Measurements from ENCODE around the gene SESTD1. TPM values are rescaled to one million over a fixed set of nuclear protein-coding genes. Genes with fewer than 3 reads are reported as not detected.

The SESTD1 gene
- total and polyA plus RNA-seq, 2 experiments from 2014 or later = 12.6 to 21.6 TPM

GRCh38 chr2:179081954-179082353 lies 182.7 kb downstream of the SESTD1 start (continued):
- TF ChIP-seq, protein P1, sequence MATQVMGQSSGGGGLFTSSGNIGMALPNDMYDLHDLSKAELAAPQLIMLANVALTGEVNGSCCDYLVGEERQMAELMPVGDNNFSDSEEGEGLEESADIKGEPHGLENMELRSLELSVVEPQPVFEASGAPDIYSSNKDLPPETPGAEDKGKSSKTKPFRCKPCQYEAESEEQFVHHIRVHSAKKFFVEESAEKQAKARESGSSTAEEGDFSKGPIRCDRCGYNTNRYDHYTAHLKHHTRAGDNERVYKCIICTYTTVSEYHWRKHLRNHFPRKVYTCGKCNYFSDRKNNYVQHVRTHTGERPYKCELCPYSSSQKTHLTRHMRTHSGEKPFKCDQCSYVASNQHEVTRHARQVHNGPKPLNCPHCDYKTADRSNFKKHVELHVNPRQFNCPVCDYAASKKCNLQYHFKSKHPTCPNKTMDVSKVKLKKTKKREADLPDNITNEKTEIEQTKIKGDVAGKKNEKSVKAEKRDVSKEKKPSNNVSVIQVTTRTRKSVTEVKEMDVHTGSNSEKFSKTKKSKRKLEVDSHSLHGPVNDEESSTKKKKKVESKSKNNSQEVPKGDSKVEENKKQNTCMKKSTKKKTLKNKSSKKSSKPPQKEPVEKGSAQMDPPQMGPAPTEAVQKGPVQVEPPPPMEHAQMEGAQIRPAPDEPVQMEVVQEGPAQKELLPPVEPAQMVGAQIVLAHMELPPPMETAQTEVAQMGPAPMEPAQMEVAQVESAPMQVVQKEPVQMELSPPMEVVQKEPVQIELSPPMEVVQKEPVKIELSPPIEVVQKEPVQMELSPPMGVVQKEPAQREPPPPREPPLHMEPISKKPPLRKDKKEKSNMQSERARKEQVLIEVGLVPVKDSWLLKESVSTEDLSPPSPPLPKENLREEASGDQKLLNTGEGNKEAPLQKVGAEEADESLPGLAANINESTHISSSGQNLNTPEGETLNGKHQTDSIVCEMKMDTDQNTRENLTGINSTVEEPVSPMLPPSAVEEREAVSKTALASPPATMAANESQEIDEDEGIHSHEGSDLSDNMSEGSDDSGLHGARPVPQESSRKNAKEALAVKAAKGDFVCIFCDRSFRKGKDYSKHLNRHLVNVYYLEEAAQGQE (IDR thresholded peaks at IDR 0.05; ENCODE audit: unreplicated experiment) = no peak

DNA sequence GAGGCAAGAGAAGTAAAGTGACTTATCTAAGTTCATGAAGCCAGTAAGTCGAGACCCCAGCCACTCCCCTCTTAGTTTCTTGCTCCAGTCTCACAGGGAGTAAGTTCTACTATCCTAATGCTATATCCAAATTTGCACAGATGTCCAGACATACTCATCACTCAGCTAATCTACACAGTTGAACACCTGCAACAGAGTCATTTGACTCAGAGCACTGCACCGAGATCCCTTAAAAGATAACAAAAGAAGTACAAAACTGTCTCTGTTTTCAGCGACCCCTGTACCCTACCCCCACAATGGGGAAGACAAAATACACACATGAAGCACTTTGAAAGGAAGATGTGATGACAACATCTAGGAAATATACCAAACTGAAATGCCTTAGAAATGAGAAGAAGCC lies 192.1 kb downstream of the SESTD1 start:
- H3K27me3 Mint-ChIP-seq (ENCODE audit: insufficient read depth, low read depth, poor library complexity) = no peaks in the 10 kb centered on the region
- TF ChIP-seq CREB1 (CRISPR knock-in tag; IDR thresholded peaks at IDR 0.05; ENCODE audit: low read depth) (no peak), STAT1 (IDR thresholded peaks at IDR 0.05; ENCODE audit: unreplicated experiment) (no peak), ZNF114 (CRISPR knock-in tag; IDR thresholded peaks at IDR 0.05) (no peak), POLR2AphosphoS5 (IDR thresholded peaks at IDR 0.05; ENCODE audit: low read depth) (no peak), NANOG (IDR thresholded peaks at IDR 0.05; ENCODE audit: borderline replicate concordance) (no peak), JUNB (IDR thresholded peaks at IDR 0.05; ENCODE audit: unreplicated experiment) (no peak), EZH2 (IDR thresholded peaks at IDR 0.05; ENCODE audit: low read depth, unreplicated experiment) (no peak), EZH2phosphoT487 (IDR thresholded peaks at IDR 0.05; ENCODE audit: unreplicated experiment) (no peak), ZNF331 (CRISPR knock-in tag; IDR thresholded peaks at IDR 0.05; ENCODE audit: low read depth) (no peak)
- TF ChIP-seq, protein P2, sequence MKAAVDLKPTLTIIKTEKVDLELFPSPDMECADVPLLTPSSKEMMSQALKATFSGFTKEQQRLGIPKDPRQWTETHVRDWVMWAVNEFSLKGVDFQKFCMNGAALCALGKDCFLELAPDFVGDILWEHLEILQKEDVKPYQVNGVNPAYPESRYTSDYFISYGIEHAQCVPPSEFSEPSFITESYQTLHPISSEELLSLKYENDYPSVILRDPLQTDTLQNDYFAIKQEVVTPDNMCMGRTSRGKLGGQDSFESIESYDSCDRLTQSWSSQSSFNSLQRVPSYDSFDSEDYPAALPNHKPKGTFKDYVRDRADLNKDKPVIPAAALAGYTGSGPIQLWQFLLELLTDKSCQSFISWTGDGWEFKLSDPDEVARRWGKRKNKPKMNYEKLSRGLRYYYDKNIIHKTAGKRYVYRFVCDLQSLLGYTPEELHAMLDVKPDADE (IDR thresholded peaks at IDR 0.05) = no peak
- TF ChIP-seq, protein P1 (IDR thresholded peaks at IDR 0.05; ENCODE audit: unreplicated experiment) = no peak
- TF ChIP-seq, protein P3, sequence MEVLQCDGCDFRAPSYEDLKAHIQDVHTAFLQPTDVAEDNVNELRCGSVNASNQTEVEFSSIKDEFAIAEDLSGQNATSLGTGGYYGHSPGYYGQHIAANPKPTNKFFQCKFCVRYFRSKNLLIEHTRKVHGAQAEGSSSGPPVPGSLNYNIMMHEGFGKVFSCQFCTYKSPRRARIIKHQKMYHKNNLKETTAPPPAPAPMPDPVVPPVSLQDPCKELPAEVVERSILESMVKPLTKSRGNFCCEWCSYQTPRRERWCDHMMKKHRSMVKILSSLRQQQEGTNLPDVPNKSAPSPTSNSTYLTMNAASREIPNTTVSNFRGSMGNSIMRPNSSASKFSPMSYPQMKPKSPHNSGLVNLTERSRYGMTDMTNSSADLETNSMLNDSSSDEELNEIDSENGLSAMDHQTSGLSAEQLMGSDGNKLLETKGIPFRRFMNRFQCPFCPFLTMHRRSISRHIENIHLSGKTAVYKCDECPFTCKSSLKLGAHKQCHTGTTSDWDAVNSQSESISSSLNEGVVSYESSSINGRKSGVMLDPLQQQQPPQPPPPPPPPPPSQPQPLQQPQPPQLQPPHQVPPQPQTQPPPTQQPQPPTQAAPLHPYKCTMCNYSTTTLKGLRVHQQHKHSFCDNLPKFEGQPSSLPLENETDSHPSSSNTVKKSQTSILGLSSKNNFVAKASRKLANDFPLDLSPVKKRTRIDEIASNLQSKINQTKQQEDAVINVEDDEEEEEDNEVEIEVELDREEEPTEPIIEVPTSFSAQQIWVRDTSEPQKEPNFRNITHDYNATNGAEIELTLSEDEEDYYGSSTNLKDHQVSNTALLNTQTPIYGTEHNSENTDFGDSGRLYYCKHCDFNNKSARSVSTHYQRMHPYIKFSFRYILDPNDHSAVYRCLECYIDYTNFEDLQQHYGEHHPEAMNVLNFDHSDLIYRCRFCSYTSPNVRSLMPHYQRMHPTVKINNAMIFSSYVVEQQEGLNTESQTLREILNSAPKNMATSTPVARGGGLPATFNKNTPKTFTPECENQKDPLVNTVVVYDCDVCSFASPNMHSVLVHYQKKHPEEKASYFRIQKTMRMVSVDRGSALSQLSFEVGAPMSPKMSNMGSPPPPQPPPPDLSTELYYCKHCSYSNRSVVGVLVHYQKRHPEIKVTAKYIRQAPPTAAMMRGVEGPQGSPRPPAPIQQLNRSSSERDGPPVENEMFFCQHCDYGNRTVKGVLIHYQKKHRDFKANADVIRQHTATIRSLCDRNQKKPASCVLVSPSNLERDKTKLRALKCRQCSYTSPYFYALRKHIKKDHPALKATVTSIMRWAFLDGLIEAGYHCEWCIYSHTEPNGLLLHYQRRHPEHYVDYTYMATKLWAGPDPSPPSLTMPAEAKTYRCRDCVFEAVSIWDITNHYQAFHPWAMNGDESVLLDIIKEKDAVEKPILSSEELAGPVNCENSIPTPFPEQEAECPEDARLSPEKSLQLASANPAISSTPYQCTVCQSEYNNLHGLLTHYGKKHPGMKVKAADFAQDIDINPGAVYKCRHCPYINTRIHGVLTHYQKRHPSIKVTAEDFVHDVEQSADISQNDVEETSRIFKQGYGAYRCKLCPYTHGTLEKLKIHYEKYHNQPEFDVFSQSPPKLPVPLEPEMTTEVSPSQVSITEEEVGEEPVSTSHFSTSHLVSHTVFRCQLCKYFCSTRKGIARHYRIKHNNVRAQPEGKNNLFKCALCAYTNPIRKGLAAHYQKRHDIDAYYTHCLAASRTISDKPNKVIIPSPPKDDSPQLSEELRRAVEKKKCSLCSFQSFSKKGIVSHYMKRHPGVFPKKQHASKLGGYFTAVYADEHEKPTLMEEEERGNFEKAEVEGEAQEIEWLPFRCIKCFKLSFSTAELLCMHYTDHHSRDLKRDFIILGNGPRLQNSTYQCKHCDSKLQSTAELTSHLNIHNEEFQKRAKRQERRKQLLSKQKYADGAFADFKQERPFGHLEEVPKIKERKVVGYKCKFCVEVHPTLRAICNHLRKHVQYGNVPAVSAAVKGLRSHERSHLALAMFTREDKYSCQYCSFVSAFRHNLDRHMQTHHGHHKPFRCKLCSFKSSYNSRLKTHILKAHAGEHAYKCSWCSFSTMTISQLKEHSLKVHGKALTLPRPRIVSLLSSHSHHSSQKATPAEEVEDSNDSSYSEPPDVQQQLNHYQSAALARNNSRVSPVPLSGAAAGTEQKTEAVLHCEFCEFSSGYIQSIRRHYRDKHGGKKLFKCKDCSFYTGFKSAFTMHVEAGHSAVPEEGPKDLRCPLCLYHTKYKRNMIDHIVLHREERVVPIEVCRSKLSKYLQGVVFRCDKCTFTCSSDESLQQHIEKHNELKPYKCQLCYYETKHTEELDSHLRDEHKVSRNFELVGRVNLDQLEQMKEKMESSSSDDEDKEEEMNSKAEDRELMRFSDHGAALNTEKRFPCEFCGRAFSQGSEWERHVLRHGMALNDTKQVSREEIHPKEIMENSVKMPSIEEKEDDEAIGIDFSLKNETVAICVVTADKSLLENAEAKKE (CRISPR knock-in tag; IDR thresholded peaks at IDR 0.05) = no peak

More for the DNA sequence above, 192.1 kb downstream of the SESTD1 start:
- ATAC-seq = no peak
- peaks cover 9% of the 10 kb centered on the region; the same call in 1 of the 2 replicates for H3K9me2 ChIP-seq (ENCODE audit: insufficient read depth)
- H3K27ac ChIP-seq (ENCODE audit: low read depth) = no peak overlapping the region
- Mint-ChIP-seq H3K4me1 (no peaks in the 10 kb centered on the region; the same call in 2 of the 3 replicates), H3K4me3 (no peak overlapping the region), H3K9me3 (peaks cover 19% of the 10 kb centered on the region), H3K27ac (no peak overlapping the region), H3K36me3 (ENCODE audit: low read depth) (peaks cover 7% of the 10 kb centered on the region)
- H3K4me3 ChIP-seq = no peak overlapping the region
- no peaks in the 10 kb centered on the region for H4K20me1 ChIP-seq (replicated peaks; ENCODE audit: insufficient read depth)
- H3K79me2 ChIP-seq (replicated peaks; ENCODE audit: insufficient read depth) = no peaks in the 10 kb centered on the region
- H3F3A ChIP-seq (replicated peaks; ENCODE audit: low read depth) = no peaks in the 10 kb centered on the region
- H3K4me2 ChIP-seq = no peak overlapping the region
- no peaks in the 10 kb centered on the region for H3K36me3 ChIP-seq (ENCODE audit: insufficient read depth)
- no peaks in the 10 kb centered on the region for H3K27me3 ChIP-seq (ENCODE audit: insufficient read depth)
- no peak overlapping the region for H2AFZ ChIP-seq
- H3K4me1 ChIP-seq (ENCODE audit: insufficient read depth) = no peaks in the 10 kb centered on the region
- no peak for DNase-seq (ENCODE audit: low spot score)
